Measurements from ENCODE around the gene CROCC2.

The CROCC2 gene

GRCh38 chr2:240992572-240993291 is 86.6 kb downstream of the CROCC2 start:
- no peak for DNase-seq

- no peak for DNase-seq
Measured at GRCh38 chr2:240993446-240994170, 87.5 kb downstream of the CROCC2 start.

- no peak for DNase-seq
Measured at GRCh38 chr2:240994171-240994896, 88.2 kb downstream of the CROCC2 start.

GRCh38 chr2:240995041-240996021 is 89.2 kb downstream of the CROCC2 start:
- DNase-seq: no peak

- DNase-seq: no peak
Measured at GRCh38 chr2:240996161-240996833, 90.2 kb downstream of the CROCC2 start.

GRCh38 chr2:240996834-240997140 is 90.7 kb downstream of the CROCC2 start:
- DNase-seq: no peak

- DNase-seq: no peak
Measured at GRCh38 chr2:240997141-240997855, 91.2 kb downstream of the CROCC2 start.

GRCh38 chr2:240997856-240998705 is 91.9 kb downstream of the CROCC2 start, which contains the start of gene SNED1:
SNED1 (plus strand) TSS chr2:240998618; CDS start chr2:240998838, 220 bp downstream.
- DNase-seq: no peak

GRCh38 chr2:240998706-240998994 is 92.5 kb downstream of the CROCC2 start:
- DNase-seq: no peak

- DNase-seq: no peak
Measured at GRCh38 chr2:240998995-240999791, 93.1 kb downstream of the CROCC2 start.

- no peak for DNase-seq
Measured at GRCh38 chr2:240999873-241000541, 93.9 kb downstream of the CROCC2 start.

- DNase-seq: no peak
Measured at GRCh38 chr2:241000831-241001321, 94.7 kb downstream of the CROCC2 start.

GRCh38 chr2:241001413-241002274 is 95.5 kb downstream of the CROCC2 start:
- DNase-seq: no peak

- no peak for DNase-seq
Measured at GRCh38 chr2:241002275-241003046, 96.3 kb downstream of the CROCC2 start.

GRCh38 chr2:241003047-241003360 is 96.9 kb downstream of the CROCC2 start:
- no peak for DNase-seq

- DNase-seq: no peak
Measured at GRCh38 chr2:241003369-241003768, 97.2 kb downstream of the CROCC2 start.

Measured in NCI-H187 treated with DMSO at 0.1 percent for 48 hours (cell line).